Ectodermal cell (in vitro differentiated cells): ENCODE measurements around the gene SLC66A2.

ENCODE experiments used
- H3K27ac ChIP-seq: 2 replicates; pipeline ENCODE4 v1.7.0; 2013; ENCODE audit warnings: mild to moderate bottlenecking, low read depth, low read length; ENCODE audit not compliant: insufficient read depth, poor library complexity, severe bottlenecking
- H3K27me3 ChIP-seq: 2 replicates; pipeline ENCODE4 v1.7.0; 2013; ENCODE audit warnings: mild to moderate bottlenecking, low read length; ENCODE audit not compliant: insufficient read depth, control insufficient read depth, poor library complexity, severe bottlenecking
- H3K36me3 ChIP-seq: one replicate; pipeline ENCODE4 v1.7.0; 2013; ENCODE audit warnings: low read length; ENCODE audit not compliant: control insufficient read depth, insufficient read depth
- H3K4me1 ChIP-seq: one replicate; pipeline ENCODE4 v1.7.0; 2013; ENCODE audit warnings: low read length; ENCODE audit not compliant: control insufficient read depth, insufficient read depth
- H3K4me3 ChIP-seq: 2 replicates; pipeline ENCODE4 v1.7.0; 2013; ENCODE audit warnings: low read depth, low read length, control low read depth; ENCODE audit not compliant: insufficient read depth
- H3K9me3 ChIP-seq: 2 replicates; pipeline ENCODE4 v1.7.0; 2013; ENCODE audit warnings: mild to moderate bottlenecking, low read length, moderate library complexity; ENCODE audit not compliant: control insufficient read depth
- WGBS, 2 experiments: methylation state at CpG; one replicate each; pipeline ENCODE4 v1.1.7; 2013; ENCODE audit warnings: missing lambda C conversion rate in 2 of 2; 5-methylcytosine and 5-hydroxymethylcytosine counted together

SLC66A2 gene

GRCh38 chr18:79983793-79984192, 32.3 kb upstream of the SLC66A2 start:
- WGBS, 2 experiments, result 95 to 96% methylated on average over 7 of the region's 7 CpGs
- Histone ChIP-seq H3K27me3 (no peaks in the 10 kb centered on the region), H3K9me3 (no peaks in the 10 kb centered on the region), H3K4me3 (no peak overlapping the region), H3K4me1 (peaks cover 11% of the 10 kb centered on the region), H3K27ac (no peak overlapping the region), H3K36me3 (peaks cover 6% of the 10 kb centered on the region)

- Histone ChIP-seq H3K27ac (no peak overlapping the region), H3K4me3 (no peak overlapping the region), H3K27me3 (no peaks in the 10 kb centered on the region), H3K9me3 (no peaks in the 10 kb centered on the region), H3K36me3 (peaks cover 6% of the 10 kb centered on the region), H3K4me1 (peaks cover 11% of the 10 kb centered on the region)
- 94% methylated on average over 3 to 4 of the region's 4 CpGs for WGBS, 2 experiments
Observed at GRCh38 chr18:79983253-79983652, 31.8 kb upstream of the SLC66A2 start.

DNA sequence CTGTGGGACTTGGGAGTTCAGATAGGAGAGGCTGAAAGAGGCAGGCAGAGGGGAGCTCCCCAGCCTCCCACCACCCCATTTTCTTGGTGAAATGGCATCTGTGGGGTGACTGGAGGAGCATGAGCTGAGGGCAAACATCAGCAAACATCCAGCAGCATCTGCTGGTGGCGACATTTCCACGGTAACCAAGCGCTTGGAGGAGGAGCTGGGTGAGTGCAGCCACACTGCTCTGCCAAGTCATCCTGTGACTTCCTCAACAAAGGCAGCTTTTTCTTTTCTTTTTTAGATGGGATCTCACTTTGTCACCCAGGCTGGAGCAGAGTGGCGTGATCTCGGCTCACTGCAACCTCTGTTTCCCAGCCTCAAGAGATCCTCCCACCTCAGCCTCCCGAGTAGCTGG, 31.3 kb upstream of the SLC66A2 start:
- H3K36me3 ChIP-seq, result peaks cover 6% of the 10 kb centered on the region
- no peaks in the 10 kb centered on the region for H3K9me3 ChIP-seq
- no peaks in the 10 kb centered on the region for H3K27me3 ChIP-seq
- H3K4me1 ChIP-seq, result peaks cover 11% of the 10 kb centered on the region
- H3K27ac ChIP-seq, result no peak overlapping the region
- WGBS, 2 experiments, result 89 to 94% methylated on average over 6 of the region's 6 CpGs
- H3K4me3 ChIP-seq, result no peak overlapping the region

DNA sequence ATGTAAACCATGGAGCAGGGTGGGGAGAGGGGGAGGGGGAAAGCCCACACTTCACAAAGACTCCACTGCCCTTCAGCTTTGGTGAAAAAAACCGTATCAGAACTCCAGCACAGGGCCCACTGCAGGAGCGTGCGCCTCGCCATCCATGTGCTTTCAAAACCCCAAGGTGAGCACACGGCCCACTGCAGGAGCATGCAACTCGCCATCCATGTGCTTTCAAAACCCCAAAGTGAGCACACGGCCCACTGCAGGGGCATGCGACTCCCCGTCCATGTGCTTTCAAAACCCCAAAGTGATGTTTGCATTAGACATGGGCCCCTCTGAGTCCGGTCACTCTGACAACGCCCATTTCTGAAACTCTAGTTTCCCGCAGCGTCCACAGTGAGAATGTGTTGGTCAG, 29.1 kb upstream of the SLC66A2 start:
- H3K27ac ChIP-seq, result no peak overlapping the region
- H3K27me3 ChIP-seq, result no peaks in the 10 kb centered on the region
- 94% methylated on average over 13 of the region's 13 CpGs for WGBS, 2 experiments
- H3K4me1 ChIP-seq, result no peaks in the 10 kb centered on the region
- no peaks in the 10 kb centered on the region for H3K9me3 ChIP-seq
- peaks cover 13% of the 10 kb centered on the region for H3K36me3 ChIP-seq
- no peak overlapping the region for H3K4me3 ChIP-seq

DNA sequence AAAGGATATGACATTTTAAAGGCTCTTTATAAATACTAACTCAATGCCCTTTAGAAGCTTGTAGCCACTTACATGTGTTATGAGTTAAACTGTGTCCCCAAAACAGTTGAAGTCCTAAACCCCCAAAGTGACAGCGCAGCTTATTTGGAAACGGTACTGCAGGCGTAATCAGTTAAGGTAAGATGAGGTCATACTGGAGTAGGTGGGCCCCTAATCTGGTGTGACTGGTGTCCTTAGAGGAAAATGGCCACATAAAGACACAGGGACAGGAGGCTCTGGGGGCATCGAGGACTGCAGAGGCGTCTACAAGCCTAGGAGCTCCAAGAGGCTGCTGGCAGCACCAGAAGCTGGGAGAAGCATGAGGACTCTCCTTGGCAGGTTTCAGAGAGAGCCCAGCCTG, 28.4 kb upstream of the SLC66A2 start:
- 93 to 97% methylated on average over 5 of the region's 5 CpGs for WGBS, 2 experiments
- Histone ChIP-seq H3K4me3 (no peak overlapping the region), H3K27me3 (no peaks in the 10 kb centered on the region), H3K27ac (no peak overlapping the region), H3K36me3 (peaks cover 8% of the 10 kb centered on the region), H3K9me3 (no peaks in the 10 kb centered on the region), H3K4me1 (no peaks in the 10 kb centered on the region)

DNA sequence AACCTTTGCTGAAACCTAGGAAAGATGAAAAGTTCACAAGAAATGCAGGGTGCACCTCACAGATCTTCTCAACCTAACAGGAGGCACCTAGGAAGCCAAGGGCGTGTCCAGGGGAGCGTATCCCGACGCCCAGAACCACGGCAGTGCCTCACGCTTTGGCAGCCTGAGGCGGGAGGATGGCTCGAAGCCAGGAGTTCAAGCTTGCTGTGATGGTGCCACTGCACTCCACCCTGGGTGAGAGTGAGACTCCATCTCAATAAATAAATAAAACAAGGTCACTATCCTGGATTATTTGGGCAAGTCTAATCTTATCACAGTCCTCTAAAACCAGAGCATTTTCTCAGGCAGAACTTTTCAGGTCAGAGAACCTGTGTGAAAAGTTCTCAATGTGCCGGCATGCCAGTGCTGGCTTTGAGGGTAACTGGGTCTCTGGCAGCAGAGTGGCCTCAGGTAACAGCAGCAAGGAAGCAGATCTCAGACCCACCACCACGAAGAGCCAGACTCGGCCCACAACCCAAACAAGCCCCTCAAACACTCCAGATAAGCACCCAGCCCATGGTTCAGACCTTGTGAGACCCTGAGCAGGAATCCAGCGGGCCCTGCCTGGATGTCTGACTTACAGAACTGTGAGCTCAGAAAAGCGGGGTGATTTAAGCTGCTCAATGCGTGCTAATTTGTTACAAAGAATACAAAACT, 24.7 kb upstream of the SLC66A2 start:
- Histone ChIP-seq H3K36me3 (peaks cover 26% of the 10 kb centered on the region), H3K27ac (no peak overlapping the region), H3K9me3 (no peaks in the 10 kb centered on the region), H3K4me1 (no peaks in the 10 kb centered on the region), H3K4me3 (no peak overlapping the region), H3K27me3 (no peaks in the 10 kb centered on the region)
- 93 to 94% methylated on average over 14 of the region's 14 CpGs for WGBS, 2 experiments

GRCh38 chr18:79975043-79975442, 23.6 kb upstream of the SLC66A2 start:
- Histone ChIP-seq H3K36me3 (peaks cover 32% of the 10 kb centered on the region), H3K4me1 (no peaks in the 10 kb centered on the region)
- WGBS, 2 experiments, result 92 to 96% methylated on average over 4 of the region's 4 CpGs

DNA sequence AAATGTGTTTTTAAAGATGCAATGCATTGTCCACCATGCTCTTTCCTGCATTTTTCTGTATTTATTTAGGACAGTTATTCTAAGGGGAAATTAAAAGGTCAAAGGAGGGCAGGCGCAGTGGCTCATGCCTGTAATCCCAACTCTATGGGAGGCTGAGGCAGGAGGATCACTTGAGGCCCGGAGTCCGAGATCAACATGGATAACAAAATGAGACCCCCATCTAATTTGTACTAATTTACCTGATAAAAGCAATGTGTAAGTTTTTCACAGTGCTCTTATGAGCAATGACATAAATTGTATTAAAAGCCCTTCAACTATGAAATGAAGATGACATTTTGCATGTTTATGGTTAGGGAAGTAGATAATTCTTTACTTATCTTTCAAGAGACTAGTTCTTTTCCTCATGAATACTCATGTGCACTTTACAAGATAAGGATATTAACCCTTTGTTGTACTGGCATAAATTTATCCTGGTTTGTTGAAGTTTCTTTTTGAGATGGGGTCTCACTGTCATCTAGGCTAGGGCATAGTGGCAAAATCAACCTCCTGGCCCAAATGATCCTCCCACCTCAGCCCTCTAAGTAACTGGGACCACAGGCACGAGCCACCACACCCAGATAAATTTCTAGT, 22.7 kb upstream of the SLC66A2 start:
- Histone ChIP-seq H3K4me1 (no peaks in the 10 kb centered on the region), H3K27me3 (no peaks in the 10 kb centered on the region), H3K27ac (no peak overlapping the region), H3K4me3 (no peak overlapping the region), H3K36me3 (peaks cover 32% of the 10 kb centered on the region), H3K9me3 (no peaks in the 10 kb centered on the region)
- 96 to 98% methylated on average over 4 of the region's 4 CpGs for WGBS, 2 experiments

More at GRCh38 chr18:79975043-79975442, 23.6 kb upstream of the SLC66A2 start:
- Histone ChIP-seq H3K9me3 (no peaks in the 10 kb centered on the region), H3K27ac (no peak overlapping the region), H3K4me3 (no peak overlapping the region), H3K27me3 (no peaks in the 10 kb centered on the region)

DNA sequence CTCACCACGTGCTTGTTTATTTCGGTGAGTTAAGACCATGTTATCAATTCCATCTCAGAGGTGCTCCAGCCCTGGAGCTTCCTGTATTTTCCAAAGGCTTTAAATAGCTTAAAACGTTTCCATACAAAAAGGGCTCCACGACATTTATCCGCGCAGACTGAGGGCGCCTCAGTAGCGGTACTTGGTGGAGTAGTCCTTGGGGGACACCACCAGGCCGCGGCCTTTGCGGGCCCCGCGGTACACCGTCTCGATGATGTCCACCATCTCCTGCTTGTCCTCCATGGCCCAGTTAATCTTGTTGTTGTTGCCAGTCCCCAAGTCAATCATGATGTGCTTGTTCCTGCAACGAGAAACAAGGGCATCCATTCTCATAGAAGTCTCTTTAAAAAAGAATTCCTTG, 22.1 kb upstream of the SLC66A2 start:
- Histone ChIP-seq H3K27ac (no peak overlapping the region), H3K27me3 (no peaks in the 10 kb centered on the region), H3K36me3 (peaks cover 32% of the 10 kb centered on the region), H3K4me3 (no peak overlapping the region), H3K4me1 (no peaks in the 10 kb centered on the region), H3K9me3 (no peaks in the 10 kb centered on the region)
- 96% methylated on average over 16 of the region's 16 CpGs for WGBS, 2 experiments

DNA sequence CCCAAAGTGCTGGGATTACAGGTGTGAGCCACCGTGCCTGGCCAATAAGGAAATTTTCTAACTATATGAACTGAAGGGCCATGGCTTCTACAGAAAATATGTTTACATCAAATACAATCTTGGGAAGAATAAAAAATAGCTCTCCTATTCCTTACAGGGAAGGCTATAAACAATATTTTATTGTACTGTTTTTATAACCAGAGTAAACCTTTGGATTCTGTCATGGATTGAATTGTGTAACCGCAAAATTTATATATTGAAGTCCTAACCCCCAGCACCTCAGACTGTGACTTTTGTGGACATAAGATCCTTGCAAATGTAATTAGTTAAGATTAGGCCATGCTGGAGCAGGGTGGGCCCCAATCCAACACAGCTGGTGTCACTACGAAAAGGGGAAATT, 21.3 kb upstream of the SLC66A2 start:
- no peaks in the 10 kb centered on the region for H3K9me3 ChIP-seq
- H3K4me1 ChIP-seq, result no peaks in the 10 kb centered on the region
- no peak overlapping the region for H3K4me3 ChIP-seq
- H3K27ac ChIP-seq, result no peak overlapping the region
- 96 to 100% methylated on average over 3 of the region's 3 CpGs for WGBS, 2 experiments
- H3K36me3 ChIP-seq, result peaks cover 32% of the 10 kb centered on the region
- no peaks in the 10 kb centered on the region for H3K27me3 ChIP-seq
